Smooth muscle cell (in vitro differentiated cells): Measurements from ENCODE around the gene GPR21. TPM values are rescaled to one million over a fixed set of nuclear protein-coding genes. Genes with fewer than 3 reads are reported as not detected.
A peak's percentile ranks its signal among the peaks of the same experiment; 100 is the strongest.

Experiments used
- DNase-seq: peaks from one replicate; lab custom pipeline; 2025; ENCODE audit not compliant: unreplicated experiment; lab: John Stamatoyannopoulos, UW
- H2AFZ ChIP-seq: fragments of 200-600 bp; sonication (generic); 2 replicates; pipeline ENCODE4 v1.6.0; 2016; ENCODE audit warnings: antibody characterized with exemption, low read depth, mild to moderate bottlenecking
- H3F3A ChIP-seq: fragments of 200-600 bp; sonication (generic); 2 replicates; pipeline ENCODE4 v1.6.0; 2017; ENCODE audit warnings: antibody characterized with exemption, low read depth
- H3K27ac ChIP-seq: fragments of 200-600 bp; sonication (generic); 2 replicates; pipeline ENCODE4 v1.5.1; 2016; ENCODE audit warnings: low read depth, mild to moderate bottlenecking
- H3K27me3 ChIP-seq: fragments of 200-600 bp; sonication (generic); 2 replicates; pipeline ENCODE4 v1.6.1; 2016; ENCODE audit warnings: low read depth, mild to moderate bottlenecking
- H3K36me3 ChIP-seq: fragments of 200-600 bp; sonication (generic); 2 replicates; pipeline ENCODE4 v1.5.1; 2016; ENCODE audit warnings: low read depth
- H3K4me1 ChIP-seq: fragments of 200-600 bp; sonication (generic); 2 replicates; pipeline ENCODE4 v1.5.1; 2016; ENCODE audit warnings: low read depth
- H3K4me2 ChIP-seq: fragments of 200-600 bp; sonication (generic); 2 replicates; pipeline ENCODE4 v1.6.0; 2016; ENCODE audit warnings: mild to moderate bottlenecking
- H3K4me3 ChIP-seq: fragments of 200-600 bp; sonication (generic); 2 replicates; pipeline ENCODE4 v1.5.1; 2016; ENCODE audit warnings: mild to moderate bottlenecking
- H3K79me2 ChIP-seq: fragments of 200-600 bp; sonication (generic); 2 replicates; pipeline ENCODE4 v1.6.0; 2016; ENCODE audit warnings: low read depth, mild to moderate bottlenecking
- H3K9ac ChIP-seq: fragments of 200-600 bp; sonication (generic); 2 replicates; pipeline ENCODE4 v1.6.0; 2016; ENCODE audit warnings: low read depth
- H3K9me3 ChIP-seq: fragments of 200-600 bp; sonication (generic); replicated peaks from 2 replicates; pipeline ENCODE4 v1.5.1; 2016; ENCODE audit warnings: low read depth
- H4K20me1 ChIP-seq: fragments of 200-600 bp; sonication (generic); 2 replicates; pipeline ENCODE4 v1.6.0; 2016; ENCODE audit warnings: low read depth
- WGBS: methylation state at CpG from one replicate; pipeline ENCODE4 v1.1.7; 2016; ENCODE audit warnings: low lambda C conversion rate; 5-methylcytosine and 5-hydroxymethylcytosine counted together
- polyA plus RNA-seq: library from polyadenylated mRNA; unstranded; fragments of >200 nt; fragmentation: Nextera tagmentation; extraction: Ambion mirVana; gene quantifications from 2 replicates; pipeline ENCODE4 v1.2.1, GENCODE V29; 2016
- total RNA-seq: library from RNA; depleted of rRNA; stranded (reverse); fragments of >200 nt; gene quantifications from 2 replicates; pipeline ENCODE4 v1.2.3, GENCODE V29; 2014
- TF ChIP-seq, protein P1 (sequence below): fragments of 200-600 bp; sonication (generic); IDR thresholded peaks from 2 replicates; pipeline ENCODE4 v1.5.1; 2017; ENCODE audit warnings: borderline replicate concordance, mild to moderate bottlenecking, antibody characterized with exemption; ENCODE audit not compliant: insufficient read depth, poor library complexity, severe bottlenecking

Gene GPR21
- total and polyA plus RNA-seq, 2 experiments from 2014 or later: 2.0 TPM; not detected in 1

DNA sequence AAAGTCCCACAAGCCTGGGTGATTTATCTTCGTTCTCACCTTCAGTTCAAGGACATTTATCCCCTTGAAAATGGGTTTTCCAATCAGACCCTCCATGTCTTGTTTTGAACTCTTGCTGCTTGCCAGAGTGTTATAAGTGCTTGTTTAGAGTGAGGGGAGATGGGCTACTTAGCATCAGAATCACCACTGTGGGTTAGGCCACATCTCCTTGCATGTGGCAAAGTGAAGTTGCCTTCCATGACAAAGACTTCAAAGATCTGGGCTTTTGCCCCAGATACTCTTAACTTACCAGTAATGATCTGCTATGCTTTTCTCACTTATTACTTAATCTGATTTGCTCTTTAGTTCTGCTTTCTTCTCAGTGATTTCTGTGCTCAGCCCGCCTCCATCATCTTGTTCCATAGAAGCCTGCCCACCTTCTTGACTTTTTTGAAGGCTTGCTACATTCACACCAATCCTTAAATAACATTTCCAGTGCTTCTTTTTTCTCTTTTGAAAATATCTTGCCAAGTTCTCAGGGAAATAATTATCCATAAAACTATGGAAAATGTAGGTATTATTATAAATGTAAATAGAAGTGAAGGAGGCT lies 39.0 kb downstream of the GPR21 start:
- H3F3A ChIP-seq: no peaks in the 10 kb centered on the region
- H3K27me3 ChIP-seq: no peaks in the 10 kb centered on the region
- no peak overlapping the region for H3K27ac ChIP-seq
- no peak overlapping the region for H3K9ac ChIP-seq
- peaks cover 6% of the 10 kb centered on the region for H4K20me1 ChIP-seq
- 81% methylated on average over 2 of the region's 2 CpGs for WGBS
- DNase-seq: no peak
- H3K4me2 ChIP-seq: no peak overlapping the region
- TF ChIP-seq, protein P1, sequence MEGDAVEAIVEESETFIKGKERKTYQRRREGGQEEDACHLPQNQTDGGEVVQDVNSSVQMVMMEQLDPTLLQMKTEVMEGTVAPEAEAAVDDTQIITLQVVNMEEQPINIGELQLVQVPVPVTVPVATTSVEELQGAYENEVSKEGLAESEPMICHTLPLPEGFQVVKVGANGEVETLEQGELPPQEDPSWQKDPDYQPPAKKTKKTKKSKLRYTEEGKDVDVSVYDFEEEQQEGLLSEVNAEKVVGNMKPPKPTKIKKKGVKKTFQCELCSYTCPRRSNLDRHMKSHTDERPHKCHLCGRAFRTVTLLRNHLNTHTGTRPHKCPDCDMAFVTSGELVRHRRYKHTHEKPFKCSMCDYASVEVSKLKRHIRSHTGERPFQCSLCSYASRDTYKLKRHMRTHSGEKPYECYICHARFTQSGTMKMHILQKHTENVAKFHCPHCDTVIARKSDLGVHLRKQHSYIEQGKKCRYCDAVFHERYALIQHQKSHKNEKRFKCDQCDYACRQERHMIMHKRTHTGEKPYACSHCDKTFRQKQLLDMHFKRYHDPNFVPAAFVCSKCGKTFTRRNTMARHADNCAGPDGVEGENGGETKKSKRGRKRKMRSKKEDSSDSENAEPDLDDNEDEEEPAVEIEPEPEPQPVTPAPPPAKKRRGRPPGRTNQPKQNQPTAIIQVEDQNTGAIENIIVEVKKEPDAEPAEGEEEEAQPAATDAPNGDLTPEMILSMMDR: no peak
- H3K79me2 ChIP-seq: no peaks in the 10 kb centered on the region
- no peak overlapping the region for H3K4me3 ChIP-seq
- no peaks in the 10 kb centered on the region for H3K4me1 ChIP-seq
- no peaks in the 10 kb centered on the region for H3K36me3 ChIP-seq
- no peaks in the 10 kb centered on the region for H3K9me3 ChIP-seq
- H2AFZ ChIP-seq: no peak overlapping the region

DNA sequence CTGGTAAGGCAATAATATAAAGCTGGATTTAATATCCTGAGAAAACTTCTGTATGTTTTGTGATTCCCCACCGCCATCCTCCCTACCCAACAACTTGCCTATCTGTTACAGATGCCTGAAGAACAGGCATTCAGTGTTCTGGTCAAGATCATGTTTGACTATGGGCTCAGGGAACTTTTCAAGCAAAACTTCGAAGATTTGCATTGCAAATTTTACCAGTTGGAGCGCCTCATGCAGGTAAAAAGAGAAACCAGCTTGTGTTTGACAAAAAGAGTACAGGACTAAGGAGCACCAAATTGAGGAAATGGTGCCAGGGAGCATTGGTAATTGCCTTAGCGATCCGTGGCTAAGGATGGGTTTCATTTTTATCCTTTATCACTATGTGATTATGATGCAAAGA lies 40.0 kb downstream of the GPR21 start:
- no peaks in the 10 kb centered on the region for H3K79me2 ChIP-seq
- H3K9ac ChIP-seq: no peak overlapping the region
- no peak for DNase-seq
- peak overlapping the region; percentile 15 for H3K4me2 ChIP-seq
- peaks cover 6% of the 10 kb centered on the region for H4K20me1 ChIP-seq
- H3K4me3 ChIP-seq: no peak overlapping the region
- H3K36me3 ChIP-seq: no peaks in the 10 kb centered on the region
- H3K27ac ChIP-seq: peak overlapping the region; percentile 4
- no peaks in the 10 kb centered on the region for H3K9me3 ChIP-seq
- no peaks in the 10 kb centered on the region for H3K27me3 ChIP-seq
- TF ChIP-seq, protein P1: no peak
- no peaks in the 10 kb centered on the region for H3F3A ChIP-seq
- no peak overlapping the region for H2AFZ ChIP-seq
- 69% methylated on average over 5 of the region's 5 CpGs for WGBS
- H3K4me1 ChIP-seq: no peaks in the 10 kb centered on the region

DNA sequence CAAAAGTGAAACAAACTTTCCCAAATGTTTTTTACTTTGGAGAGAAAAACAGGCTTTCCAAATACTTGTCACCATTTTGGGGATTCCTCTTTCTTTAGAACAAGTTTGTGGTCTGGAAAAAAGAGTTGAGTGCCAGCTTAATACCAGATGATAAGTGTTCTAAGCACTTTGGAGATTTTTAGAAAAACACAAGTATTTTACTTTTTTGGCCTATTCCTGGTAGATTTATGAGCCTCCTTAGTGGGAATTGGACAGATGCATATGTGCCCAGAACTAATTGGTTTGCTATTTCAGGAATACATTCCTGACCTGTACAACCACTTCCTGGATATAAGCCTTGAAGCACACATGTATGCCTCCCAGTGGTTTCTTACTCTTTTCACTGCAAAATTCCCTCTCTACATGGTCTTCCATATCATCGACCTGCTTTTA lies 40.5 kb downstream of the GPR21 start:
- H2AFZ ChIP-seq: no peak overlapping the region
- no peaks in the 10 kb centered on the region for H3K79me2 ChIP-seq
- no peaks in the 10 kb centered on the region for H3K9me3 ChIP-seq
- TF ChIP-seq, protein P1: no peak
- peak overlapping the region; percentile 15 for H3K4me2 ChIP-seq
- peak overlapping the region; percentile 4 for H3K27ac ChIP-seq
- no peaks in the 10 kb centered on the region for H3K36me3 ChIP-seq
- H4K20me1 ChIP-seq: peaks cover 6% of the 10 kb centered on the region
- WGBS: 71% methylated on average over 1 of the region's 1 CpG
- no peaks in the 10 kb centered on the region for H3K27me3 ChIP-seq
- no peak overlapping the region for H3K4me3 ChIP-seq
- no peak for DNase-seq
- H3K4me1 ChIP-seq: no peaks in the 10 kb centered on the region
- H3K9ac ChIP-seq: no peak overlapping the region
- H3F3A ChIP-seq: no peaks in the 10 kb centered on the region

DNA sequence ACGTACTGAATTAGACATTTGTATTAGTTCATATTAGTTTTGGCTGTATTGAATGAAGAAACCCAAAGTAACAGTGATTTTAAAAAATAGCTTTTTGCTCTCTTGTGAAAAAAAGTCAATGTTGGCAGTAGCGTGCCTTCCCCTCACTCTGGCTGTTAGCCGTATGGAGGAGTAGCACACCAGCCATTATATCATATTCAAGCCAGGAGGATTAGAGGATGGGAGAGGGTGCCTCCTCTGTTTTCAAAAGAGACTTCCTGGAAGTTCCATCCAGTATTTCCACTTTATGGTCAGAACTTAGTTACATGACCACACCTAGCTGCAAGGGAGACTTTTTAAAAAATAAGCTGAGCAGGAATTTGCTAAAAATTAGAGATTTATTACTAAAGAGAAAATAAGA lies 41.2 kb downstream of the GPR21 start:
- no peaks in the 10 kb centered on the region for H3K9me3 ChIP-seq
- WGBS: 94% methylated on average over 3 of the region's 3 CpGs
- no peaks in the 10 kb centered on the region for H3K27me3 ChIP-seq
- H3K36me3 ChIP-seq: no peaks in the 10 kb centered on the region
- H2AFZ ChIP-seq: no peak overlapping the region
- TF ChIP-seq, protein P1: no peak
- no peak overlapping the region for H3K27ac ChIP-seq
- peaks cover 2% of the 10 kb centered on the region for H4K20me1 ChIP-seq
- H3K4me1 ChIP-seq: no peaks in the 10 kb centered on the region
- H3F3A ChIP-seq: no peaks in the 10 kb centered on the region
- no peak for DNase-seq
- no peak overlapping the region for H3K4me3 ChIP-seq
- H3K4me2 ChIP-seq: no peak overlapping the region
- H3K9ac ChIP-seq: no peak overlapping the region
- no peaks in the 10 kb centered on the region for H3K79me2 ChIP-seq
